Measurements from ENCODE around the gene MCRIP2. TPM values are rescaled to one million over a fixed set of nuclear protein-coding genes. Genes with fewer than 3 reads are reported as not detected.

MCRIP2 gene
- total and polyA plus RNA-seq, 7 donors: 52.1 to 132 (median 63.4) TPM

DNA sequence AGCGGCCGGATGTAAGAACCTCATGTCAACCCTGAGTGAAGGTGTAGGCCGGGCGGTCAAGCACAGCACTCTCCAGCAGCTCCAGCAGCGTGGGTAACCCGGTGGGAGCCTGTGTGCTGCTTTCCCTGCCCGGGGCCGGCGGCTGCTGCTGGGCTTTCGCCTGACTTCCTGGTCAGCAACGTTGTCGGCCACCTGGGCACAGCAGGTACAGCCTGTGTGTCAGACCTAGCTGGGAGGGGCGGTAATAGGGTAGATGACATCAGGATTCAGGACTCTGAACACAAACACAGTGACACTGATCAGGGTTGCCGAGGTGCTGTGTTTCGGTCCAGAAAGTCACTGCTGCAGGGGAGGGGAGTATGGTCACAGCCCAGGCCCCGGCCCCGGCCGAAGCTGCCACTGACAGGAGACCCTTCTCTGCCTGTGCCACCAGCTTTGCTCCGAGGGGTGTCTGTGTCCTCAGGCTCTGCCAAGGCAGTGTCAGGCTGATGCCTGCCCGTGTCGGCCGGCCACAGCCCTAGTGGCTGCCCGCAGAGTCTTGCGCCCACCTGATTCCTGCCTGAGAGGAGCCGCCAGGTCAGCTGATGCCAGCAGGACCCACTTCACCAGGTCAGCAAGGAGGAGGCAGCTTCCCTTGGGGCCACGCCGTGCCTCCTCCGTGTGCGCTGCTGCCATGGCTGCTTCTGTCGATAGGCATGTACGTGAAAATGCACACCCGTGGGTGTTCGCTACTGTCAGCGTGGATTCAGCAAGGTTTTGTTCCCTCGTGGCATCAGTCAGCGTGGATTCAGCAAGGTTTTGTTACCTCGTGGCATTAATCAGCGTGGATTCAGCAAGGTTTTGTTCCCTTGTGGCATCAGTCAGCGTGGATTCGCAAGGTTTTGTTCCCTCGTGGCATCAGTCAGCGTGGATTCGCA lies 42.5 kb upstream of the MCRIP2 start:
- Histone ChIP-seq H3K9me3 (no peaks in the 10 kb centered on the region), H3K27ac (no peak overlapping the region), H3K27me3 (no peaks in the 10 kb centered on the region), H3K4me1 (no peaks in the 10 kb centered on the region), H3K4me3 (no peak overlapping the region), H3K36me3 (peaks cover 0 to 13% (median 0%) of the 10 kb centered on the region in 4 donors)
- TF ChIP-seq POLR2A (IDR thresholded peaks at IDR 0.05): no peak
- no peak for TF ChIP-seq EP300 (IDR thresholded peaks at IDR 0.05)
- TF ChIP-seq, protein P1, sequence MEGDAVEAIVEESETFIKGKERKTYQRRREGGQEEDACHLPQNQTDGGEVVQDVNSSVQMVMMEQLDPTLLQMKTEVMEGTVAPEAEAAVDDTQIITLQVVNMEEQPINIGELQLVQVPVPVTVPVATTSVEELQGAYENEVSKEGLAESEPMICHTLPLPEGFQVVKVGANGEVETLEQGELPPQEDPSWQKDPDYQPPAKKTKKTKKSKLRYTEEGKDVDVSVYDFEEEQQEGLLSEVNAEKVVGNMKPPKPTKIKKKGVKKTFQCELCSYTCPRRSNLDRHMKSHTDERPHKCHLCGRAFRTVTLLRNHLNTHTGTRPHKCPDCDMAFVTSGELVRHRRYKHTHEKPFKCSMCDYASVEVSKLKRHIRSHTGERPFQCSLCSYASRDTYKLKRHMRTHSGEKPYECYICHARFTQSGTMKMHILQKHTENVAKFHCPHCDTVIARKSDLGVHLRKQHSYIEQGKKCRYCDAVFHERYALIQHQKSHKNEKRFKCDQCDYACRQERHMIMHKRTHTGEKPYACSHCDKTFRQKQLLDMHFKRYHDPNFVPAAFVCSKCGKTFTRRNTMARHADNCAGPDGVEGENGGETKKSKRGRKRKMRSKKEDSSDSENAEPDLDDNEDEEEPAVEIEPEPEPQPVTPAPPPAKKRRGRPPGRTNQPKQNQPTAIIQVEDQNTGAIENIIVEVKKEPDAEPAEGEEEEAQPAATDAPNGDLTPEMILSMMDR (IDR thresholded peaks at IDR 0.05): no peak
- TF ChIP-seq POLR2AphosphoS5 (IDR thresholded peaks at IDR 0.05): no peak
- DNase-seq: no peak
- 89 to 97% methylated on average over 43 of the region's 43 CpGs for WGBS, 2 donors
- intact Hi-C loops (cut with DNase I): no loop called here

- Histone ChIP-seq H3K4me1 (no peaks in the 10 kb centered on the region), H3K9me3 (no peaks in the 10 kb centered on the region), H3K36me3 (peaks cover 0 to 13% (median 0%) of the 10 kb centered on the region in 4 donors), H3K27ac (no peak overlapping the region), H3K27me3 (no peaks in the 10 kb centered on the region), H3K4me3 (no peak overlapping the region)
- DNase-seq: no peak
- TF ChIP-seq POLR2AphosphoS5 (IDR thresholded peaks at IDR 0.05) (no peak), EP300 (IDR thresholded peaks at IDR 0.05) (no peak), POLR2A (IDR thresholded peaks at IDR 0.05) (no peak)
- WGBS, 2 donors: 53 to 54% methylated on average over 7 of the region's 7 CpGs
- intact Hi-C loops (cut with DNase I): no loop called here
Observed at GRCh38 chr16:600781-601180, 40.8 kb upstream of the MCRIP2 start.

DNA sequence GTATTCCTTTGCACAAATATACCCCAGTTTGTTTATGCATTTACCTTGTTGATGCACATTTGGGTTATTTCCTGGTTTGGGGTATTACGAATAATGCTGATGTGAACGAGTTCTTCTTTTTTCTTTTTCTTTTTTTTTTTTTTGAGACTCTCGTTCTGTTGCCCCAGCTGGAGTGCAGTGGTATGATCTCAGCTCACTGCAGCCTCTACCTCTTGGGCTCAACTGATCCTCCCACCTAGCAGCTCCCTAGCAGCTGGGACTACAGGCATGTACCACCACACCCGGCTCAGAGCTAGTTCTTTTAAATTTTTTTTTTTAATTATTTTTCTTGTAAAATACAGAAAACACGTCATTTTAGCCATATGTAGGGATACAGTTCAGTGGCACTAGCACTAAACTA lies 37.7 kb upstream of the MCRIP2 start:
- intact Hi-C loops (cut with DNase I): no loop called here
- Histone ChIP-seq H3K9me3 (no peaks in the 10 kb centered on the region), H3K4me1 (no peaks in the 10 kb centered on the region), H3K27me3 (no peaks in the 10 kb centered on the region), H3K4me3 (no peak overlapping the region), H3K36me3 (peaks cover 0 to 13% (median 0%) of the 10 kb centered on the region in 4 donors), H3K27ac (no peak overlapping the region)
- TF ChIP-seq EP300 (IDR thresholded peaks at IDR 0.05) (no peak), POLR2A (IDR thresholded peaks at IDR 0.05) (no peak), POLR2AphosphoS5 (IDR thresholded peaks at IDR 0.05) (no peak)
- TF ChIP-seq, protein P1 (IDR thresholded peaks at IDR 0.05): no peak
- DNase-seq: no peak
- 70 to 91% methylated on average over 5 of the region's 5 CpGs for WGBS, 2 donors

- intact Hi-C loops (cut with DNase I): no loop called here
- Histone ChIP-seq H3K36me3 (no peaks in the 10 kb centered on the region), H3K27ac (no peak overlapping the region), H3K9me3 (no peaks in the 10 kb centered on the region), H3K4me1 (peaks cover 0 to 7% (median 6%) of the 10 kb centered on the region in 4 donors), H3K4me3 (no peak overlapping the region), H3K27me3 (no peaks in the 10 kb centered on the region)
- TF ChIP-seq POLR2AphosphoS5 (IDR thresholded peaks at IDR 0.05) (no peak), EP300 (IDR thresholded peaks at IDR 0.05) (no peak), POLR2A (IDR thresholded peaks at IDR 0.05) (no peak)
- TF ChIP-seq, protein P1 (IDR thresholded peaks at IDR 0.05): no peak
- WGBS, 2 donors: 93 to 95% methylated on average over 22 of the region's 22 CpGs
- no peak for DNase-seq
Observed at GRCh38 chr16:606656-607307, 34.8 kb upstream of the MCRIP2 start.

DNA sequence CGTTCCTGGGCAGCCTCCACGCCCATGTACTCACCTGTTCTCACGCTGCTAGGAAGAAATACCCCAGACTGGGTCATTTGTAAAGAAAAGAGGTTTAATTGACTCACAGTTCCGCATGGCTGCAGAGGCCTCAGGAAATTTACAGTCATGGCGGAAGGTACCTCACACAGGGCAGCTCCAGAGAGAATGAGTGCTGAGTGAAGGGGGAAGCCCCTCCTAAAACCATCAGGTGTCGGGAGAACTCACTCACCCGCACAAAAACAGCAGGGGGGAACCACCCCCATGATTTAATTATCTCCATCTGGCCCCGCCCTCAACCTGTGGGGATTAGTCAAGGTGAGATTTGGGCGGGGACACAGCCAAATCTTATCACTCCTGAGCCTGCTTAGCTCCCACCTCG lies 33.6 kb upstream of the MCRIP2 start:
- H3K36me3 ChIP-seq: no peaks in the 10 kb centered on the region

More for the DNA sequence above, 33.6 kb upstream of the MCRIP2 start:
- Histone ChIP-seq H3K4me3 (no peak overlapping the region), H3K27ac (no peak overlapping the region), H3K4me1 (peaks cover 0 to 7% (median 6%) of the 10 kb centered on the region in 4 donors), H3K9me3 (no peaks in the 10 kb centered on the region), H3K27me3 (no peaks in the 10 kb centered on the region)
- intact Hi-C loops (cut with DNase I): no loop called here
- TF ChIP-seq POLR2A (IDR thresholded peaks at IDR 0.05): no peak
- TF ChIP-seq, protein P1 (IDR thresholded peaks at IDR 0.05): no peak
- TF ChIP-seq POLR2AphosphoS5 (IDR thresholded peaks at IDR 0.05): no peak
- no peak for TF ChIP-seq EP300 (IDR thresholded peaks at IDR 0.05)
- 63 to 74% methylated on average over 10 of the region's 10 CpGs for WGBS, 2 donors
- no peak for DNase-seq

Data from sigmoid colon (tissue), 7 donors.